ENCODE measurements around the gene FAM107B.

DNA sequence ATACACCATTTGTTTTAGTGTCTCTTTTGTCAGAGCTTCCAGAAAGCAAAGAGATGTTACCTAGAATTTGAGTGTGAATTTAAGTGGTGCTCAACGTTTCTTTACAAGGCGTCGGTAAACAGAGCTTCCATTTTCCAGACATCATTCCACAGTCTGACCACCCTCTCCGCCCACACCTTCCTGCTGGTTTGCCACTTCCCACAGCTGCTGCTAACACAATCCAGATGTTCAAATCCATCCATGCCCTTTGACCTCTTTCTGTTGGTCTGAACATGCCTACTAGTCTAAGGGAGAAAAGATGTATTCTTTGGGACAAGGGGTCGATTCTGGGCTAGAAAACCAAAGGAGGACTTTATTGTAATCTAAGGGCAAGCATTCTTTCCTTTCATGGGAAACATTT lies 86.1 kb downstream of the FAM107B start:
- TF ChIP-seq, protein P1, sequence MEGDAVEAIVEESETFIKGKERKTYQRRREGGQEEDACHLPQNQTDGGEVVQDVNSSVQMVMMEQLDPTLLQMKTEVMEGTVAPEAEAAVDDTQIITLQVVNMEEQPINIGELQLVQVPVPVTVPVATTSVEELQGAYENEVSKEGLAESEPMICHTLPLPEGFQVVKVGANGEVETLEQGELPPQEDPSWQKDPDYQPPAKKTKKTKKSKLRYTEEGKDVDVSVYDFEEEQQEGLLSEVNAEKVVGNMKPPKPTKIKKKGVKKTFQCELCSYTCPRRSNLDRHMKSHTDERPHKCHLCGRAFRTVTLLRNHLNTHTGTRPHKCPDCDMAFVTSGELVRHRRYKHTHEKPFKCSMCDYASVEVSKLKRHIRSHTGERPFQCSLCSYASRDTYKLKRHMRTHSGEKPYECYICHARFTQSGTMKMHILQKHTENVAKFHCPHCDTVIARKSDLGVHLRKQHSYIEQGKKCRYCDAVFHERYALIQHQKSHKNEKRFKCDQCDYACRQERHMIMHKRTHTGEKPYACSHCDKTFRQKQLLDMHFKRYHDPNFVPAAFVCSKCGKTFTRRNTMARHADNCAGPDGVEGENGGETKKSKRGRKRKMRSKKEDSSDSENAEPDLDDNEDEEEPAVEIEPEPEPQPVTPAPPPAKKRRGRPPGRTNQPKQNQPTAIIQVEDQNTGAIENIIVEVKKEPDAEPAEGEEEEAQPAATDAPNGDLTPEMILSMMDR (IDR thresholded peaks at IDR 0.05): no peak
- no peak for TF ChIP-seq EP300 (IDR thresholded peaks at IDR 0.05)

Measured in suprapubic skin (tissue), 3 donors.